ENCODE results near the gene FANCC. TPM values are rescaled to one million over a fixed set of nuclear protein-coding genes. Genes with fewer than 3 reads are reported as not detected.

FANCC gene
- polyA plus RNA-seq, 4 donors, result 4.9 to 20.6 (median 7.1) TPM

Other genes with a start within 250 kb of the FANCC start
- 10 to 100 TPM in 1 of 4 donors, 1 to 10 TPM in 3; 2.2 to 25.2 (median 5.8) TPM for gene PTCH1, start 199.3 kb upstream of the FANCC start, polyA plus RNA-seq